ENCODE data around the gene BPI. TPM values are rescaled to one million over a fixed set of nuclear protein-coding genes. Genes with fewer than 3 reads are reported as not detected.

Gene BPI
- total and polyA plus RNA-seq, 2 donors (not counting 1 experiment from before 2014, with no cell fraction given), result not detected

GRCh38 chr20:38383147-38383546, 79.2 kb downstream of the BPI start:
- H3K4me1 ChIP-seq (ENCODE audit: control insufficient read depth, extremely low read depth, insufficient read depth, low read length), result no peaks in the 10 kb centered on the region
- H3K27me3 ChIP-seq (ENCODE audit: control insufficient read depth, insufficient read depth, low read length), result peaks cover 15% of the 10 kb centered on the region
- no peak overlapping the region for H3K4me2 ChIP-seq (ENCODE audit: extremely low read depth, insufficient read depth, low read length)
- no peak for TF ChIP-seq EZH2 (IDR thresholded peaks at IDR 0.05; ENCODE audit: low read length, missing control alignments)
- TF ChIP-seq, protein P1, sequence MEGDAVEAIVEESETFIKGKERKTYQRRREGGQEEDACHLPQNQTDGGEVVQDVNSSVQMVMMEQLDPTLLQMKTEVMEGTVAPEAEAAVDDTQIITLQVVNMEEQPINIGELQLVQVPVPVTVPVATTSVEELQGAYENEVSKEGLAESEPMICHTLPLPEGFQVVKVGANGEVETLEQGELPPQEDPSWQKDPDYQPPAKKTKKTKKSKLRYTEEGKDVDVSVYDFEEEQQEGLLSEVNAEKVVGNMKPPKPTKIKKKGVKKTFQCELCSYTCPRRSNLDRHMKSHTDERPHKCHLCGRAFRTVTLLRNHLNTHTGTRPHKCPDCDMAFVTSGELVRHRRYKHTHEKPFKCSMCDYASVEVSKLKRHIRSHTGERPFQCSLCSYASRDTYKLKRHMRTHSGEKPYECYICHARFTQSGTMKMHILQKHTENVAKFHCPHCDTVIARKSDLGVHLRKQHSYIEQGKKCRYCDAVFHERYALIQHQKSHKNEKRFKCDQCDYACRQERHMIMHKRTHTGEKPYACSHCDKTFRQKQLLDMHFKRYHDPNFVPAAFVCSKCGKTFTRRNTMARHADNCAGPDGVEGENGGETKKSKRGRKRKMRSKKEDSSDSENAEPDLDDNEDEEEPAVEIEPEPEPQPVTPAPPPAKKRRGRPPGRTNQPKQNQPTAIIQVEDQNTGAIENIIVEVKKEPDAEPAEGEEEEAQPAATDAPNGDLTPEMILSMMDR (conservative IDR thresholded peaks at IDR 0.05 in 1 of 2, IDR thresholded peaks at IDR 0.05 in 1 of 2; ENCODE audit: low read depth in 1 of 2, low read length in 2 of 2), result no peak
- no peaks in the 10 kb centered on the region for H3K79me2 ChIP-seq (ENCODE audit: control insufficient read depth, insufficient read depth, low read length)
- no peak overlapping the region for H3K27ac ChIP-seq (ENCODE audit: insufficient read depth, low read length)
- H4K20me1 ChIP-seq (ENCODE audit: control insufficient read depth, extremely low read depth, insufficient read depth, low read length), result no peaks in the 10 kb centered on the region
- H3K9ac ChIP-seq (ENCODE audit: insufficient read depth, low read length), result no peak overlapping the region
- no peak overlapping the region for H3K4me3 ChIP-seq (replicated peaks in 1 of 4; ENCODE audit: control extremely low read depth in 1 of 4, insufficient read depth in 1 of 4, low read depth in 3 of 4, low read length in 4 of 4)
- no peaks in the 10 kb centered on the region for H3K9me3 ChIP-seq (ENCODE audit: control insufficient read depth, insufficient read depth, low read depth, low read length)
- H2AFZ ChIP-seq (ENCODE audit: low read length), result no peak overlapping the region
- DNase-seq (ENCODE audit: low read depth in 2 of 2), result no peak
- no peaks in the 10 kb centered on the region for H3K36me3 ChIP-seq (ENCODE audit: control insufficient read depth, insufficient read depth, low read length)

- Histone ChIP-seq H2AFZ (ENCODE audit: low read length) (no peak overlapping the region), H3K4me3 (replicated peaks in 1 of 4; ENCODE audit: control extremely low read depth in 1 of 4, insufficient read depth in 1 of 4, low read depth in 3 of 4, low read length in 4 of 4) (no peak overlapping the region), H3K4me1 (ENCODE audit: control insufficient read depth, extremely low read depth, insufficient read depth, low read length) (no peaks in the 10 kb centered on the region), H4K20me1 (ENCODE audit: control insufficient read depth, extremely low read depth, insufficient read depth, low read length) (no peaks in the 10 kb centered on the region), H3K27ac (ENCODE audit: insufficient read depth, low read length) (no peak overlapping the region), H3K36me3 (ENCODE audit: control insufficient read depth, insufficient read depth, low read length) (no peaks in the 10 kb centered on the region), H3K79me2 (ENCODE audit: control insufficient read depth, insufficient read depth, low read length) (no peaks in the 10 kb centered on the region), H3K9ac (ENCODE audit: insufficient read depth, low read length) (no peak overlapping the region), H3K9me3 (ENCODE audit: control insufficient read depth, insufficient read depth, low read depth, low read length) (no peaks in the 10 kb centered on the region), H3K4me2 (ENCODE audit: extremely low read depth, insufficient read depth, low read length) (no peak overlapping the region), H3K27me3 (ENCODE audit: control insufficient read depth, insufficient read depth, low read length) (peaks cover 16% of the 10 kb centered on the region)
- TF ChIP-seq, protein P1 (conservative IDR thresholded peaks at IDR 0.05 in 1 of 2, IDR thresholded peaks at IDR 0.05 in 1 of 2; ENCODE audit: low read depth in 1 of 2, low read length in 2 of 2), result no peak
- TF ChIP-seq EZH2 (IDR thresholded peaks at IDR 0.05; ENCODE audit: low read length, missing control alignments), result no peak
- no peak for DNase-seq (ENCODE audit: low read depth in 2 of 2)
These were observed 82.0 kb downstream of the BPI start for GRCh38 chr20:38386004-38386403.

DNA sequence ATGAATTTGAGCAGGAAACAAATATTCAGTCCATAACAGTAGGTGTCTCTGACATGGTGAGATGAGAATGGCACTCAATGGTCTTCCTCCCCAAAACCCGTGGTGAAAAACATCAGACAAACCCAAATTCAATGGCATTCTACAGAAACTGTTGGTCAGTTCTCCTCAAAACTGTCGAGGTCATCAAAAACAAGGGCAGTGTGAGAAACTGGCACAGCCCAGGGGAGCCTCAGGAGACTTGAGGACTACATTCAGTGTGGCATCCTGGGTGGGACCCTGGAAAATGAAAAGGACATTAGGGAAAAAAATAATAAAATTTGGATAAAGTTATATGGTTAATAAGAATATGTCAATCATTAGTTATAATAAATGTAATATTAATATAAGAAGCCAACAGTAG, 82.9 kb downstream of the BPI start:
- Histone ChIP-seq H3K36me3 (ENCODE audit: control insufficient read depth, insufficient read depth, low read length) (no peaks in the 10 kb centered on the region), H3K4me2 (ENCODE audit: extremely low read depth, insufficient read depth, low read length) (no peak overlapping the region), H2AFZ (ENCODE audit: low read length) (no peak overlapping the region), H3K27me3 (ENCODE audit: control insufficient read depth, insufficient read depth, low read length) (peaks cover 16% of the 10 kb centered on the region), H3K4me1 (ENCODE audit: control insufficient read depth, extremely low read depth, insufficient read depth, low read length) (no peaks in the 10 kb centered on the region), H3K27ac (ENCODE audit: insufficient read depth, low read length) (no peak overlapping the region), H4K20me1 (ENCODE audit: control insufficient read depth, extremely low read depth, insufficient read depth, low read length) (no peaks in the 10 kb centered on the region), H3K9ac (ENCODE audit: insufficient read depth, low read length) (no peak overlapping the region), H3K9me3 (ENCODE audit: control insufficient read depth, insufficient read depth, low read depth, low read length) (no peaks in the 10 kb centered on the region), H3K4me3 (replicated peaks in 1 of 4; ENCODE audit: control extremely low read depth in 1 of 4, insufficient read depth in 1 of 4, low read depth in 3 of 4, low read length in 4 of 4) (no peak overlapping the region), H3K79me2 (ENCODE audit: control insufficient read depth, insufficient read depth, low read length) (no peaks in the 10 kb centered on the region)
- DNase-seq (ENCODE audit: low read depth in 2 of 2), result no peak
- TF ChIP-seq EZH2 (IDR thresholded peaks at IDR 0.05; ENCODE audit: low read length, missing control alignments), result no peak
- TF ChIP-seq, protein P1 (conservative IDR thresholded peaks at IDR 0.05 in 1 of 2, IDR thresholded peaks at IDR 0.05 in 1 of 2; ENCODE audit: low read depth in 1 of 2, low read length in 2 of 2), result no peak

Other genes starting within 250 kb of the BPI start
- 58.6 and 103 TPM in 2 replicates for gene TGM2, start 138.9 kb upstream of the BPI start, total RNA-seq
- gene TGM2, start 138.9 kb upstream of the BPI start, polyA plus RNA-seq, result 129 and 238 TPM in 2 replicates
- gene KIAA1755, start 43.4 kb upstream of the BPI start, total RNA-seq, result 2.8 and 3.1 TPM in 2 replicates
- gene KIAA1755, start 43.4 kb upstream of the BPI start, polyA plus RNA-seq, result 0.60 and 1.4 TPM in 2 replicates
- under 0.01 and 0.17 TPM in 2 replicates for gene LBP, start 42.3 kb downstream of the BPI start, total RNA-seq
- 0.08 TPM in 1 of 2 replicates, not detected in the other for gene LBP, start 42.3 kb downstream of the BPI start, polyA plus RNA-seq
- gene SNHG17, start 131.2 kb downstream of the BPI start, total RNA-seq, result 5.4 and 10.6 TPM in 2 replicates
- 15.0 and 50.2 TPM in 2 replicates for gene SNHG17, start 131.2 kb downstream of the BPI start, polyA plus RNA-seq
- gene RALGAPB, start 168.7 kb downstream of the BPI start, total RNA-seq, result 22.1 and 31.4 TPM in 2 replicates
- gene RALGAPB, start 168.7 kb downstream of the BPI start, polyA plus RNA-seq, result 15.6 and 19.5 TPM in 2 replicates

All from fibroblast of lung (primary cell).